ENCODE data around the gene HRAS. TPM values are rescaled to one million over a fixed set of nuclear protein-coding genes. Genes with fewer than 3 reads are reported as not detected.
A peak's percentile ranks its signal among the peaks of the same experiment; 100 is the strongest.
"Not testable (repeated sequence)": the region's sequence is repeated elsewhere in the genome, so short reads cannot be mapped to it uniquely, and the experiment has no call there.

The HRAS gene
- total and polyA plus RNA-seq, 5 experiments from 2014 or later, result 8.6 to 40.7 (median 26.7) TPM

DNA sequence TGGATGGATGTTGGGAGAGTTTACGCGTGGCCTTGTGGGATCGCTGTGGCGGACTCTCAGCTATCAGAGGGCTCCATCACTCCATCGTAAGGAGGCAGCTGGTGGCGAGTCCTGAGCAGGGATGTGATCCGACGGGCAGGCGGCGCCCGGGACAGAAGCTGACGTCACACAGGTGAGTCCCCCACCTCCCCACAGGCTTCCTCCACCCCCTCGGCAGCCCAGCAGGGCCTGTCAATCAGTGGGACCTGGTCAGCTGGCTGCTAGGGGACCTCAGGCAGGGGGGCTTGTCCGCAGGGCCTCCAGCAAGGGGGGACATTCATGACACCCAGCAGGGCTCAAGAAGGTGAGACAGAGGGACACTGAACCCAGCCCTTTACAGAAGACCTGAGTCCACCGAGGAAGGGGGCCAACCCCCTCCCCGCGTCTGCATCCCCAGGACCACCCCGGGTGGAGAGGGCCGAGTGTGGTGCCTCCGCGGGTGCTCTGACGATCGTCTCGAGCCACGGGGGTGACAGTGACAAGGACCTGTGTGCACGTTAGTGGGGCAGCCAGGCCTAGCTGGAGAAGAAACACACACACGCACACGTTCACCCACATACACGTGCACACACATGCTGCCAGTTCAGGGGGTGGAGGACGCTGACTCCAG lies 7.1 kb downstream of the HRAS start:
- POLR2A ChIA-PET, result interaction anchor here (0.5 to 1.1 kb wide), 4 partner anchors 12 to 238 kb away, joined by 3 to 4 read pairs (median 3); partner anchors contain the start of gene IRF7
- peaks cover 0 to 13% (median 0%) of the 10 kb centered on the region in 3 donors for H3K36me3 Mint-ChIP-seq
- peaks cover 0 to 2% (median 0%) of the 10 kb centered on the region in 4 donors for H3K4me1 Mint-ChIP-seq
- H3K9me3 Mint-ChIP-seq, result no peaks in the 10 kb centered on the region
- DNase-seq (no peak), ATAC-seq (no peak)
- no peak overlapping the region for H3K27ac Mint-ChIP-seq
- no peak overlapping the region for H3K4me3 Mint-ChIP-seq
- H3K27me3 Mint-ChIP-seq, result peaks cover 0 to 2% (median 0%) of the 10 kb centered on the region in 5 donors

DNA sequence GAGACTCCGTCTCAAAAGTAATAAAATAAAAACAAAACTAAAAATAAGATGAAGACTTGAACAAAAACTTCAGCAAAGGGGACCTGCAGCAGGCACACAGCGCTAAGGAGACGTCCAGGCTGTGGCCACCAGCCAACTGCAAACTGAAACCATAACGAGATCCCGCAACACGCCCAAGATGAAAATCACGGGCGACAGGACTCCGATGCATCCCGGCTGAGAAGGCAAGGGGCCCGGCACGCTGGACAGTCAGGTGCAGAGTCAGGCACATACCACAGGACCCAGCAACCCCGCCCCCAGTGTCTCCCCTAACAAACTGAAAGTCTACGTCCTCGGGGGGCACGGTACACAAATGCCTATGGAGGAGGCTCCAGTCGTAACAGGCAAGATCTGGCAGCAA lies 9.2 kb downstream of the HRAS start:
- ATAC-seq (no peak), DNase-seq (no peak)
- no peak overlapping the region for H3K27ac Mint-ChIP-seq
- H3K27me3 Mint-ChIP-seq, result peaks cover 0 to 2% (median 0%) of the 10 kb centered on the region in 5 donors
- H3K36me3 Mint-ChIP-seq, result peaks cover 0 to 3% (median 0%) of the 10 kb centered on the region in 3 donors
- peaks cover 0 to 2% (median 0%) of the 10 kb centered on the region in 4 donors for H3K4me1 Mint-ChIP-seq
- no peak overlapping the region for H3K4me3 Mint-ChIP-seq
- POLR2A ChIA-PET, result interaction anchor here (0.7 kb wide), 1 partner anchor 9 kb away, joined by 3 read pairs; the partner anchor contains the start of gene HRAS
- H3K9me3 Mint-ChIP-seq, result no peaks in the 10 kb centered on the region

- Mint-ChIP-seq H3K9me3 (peaks cover 0 to 7% (median 0%) of the 10 kb centered on the region in 9 donors), H3K36me3 (peaks cover 0 to 5% (median 0%) of the 10 kb centered on the region in 3 donors), H3K4me1 (peaks cover 4 to 12% (median 6%) of the 10 kb centered on the region in 4 donors), H3K4me3 (no peak overlapping the region), H3K27me3 (peaks cover 0 to 2% (median 0%) of the 10 kb centered on the region in 5 donors), H3K27ac (no peak overlapping the region)
- POLR2A ChIA-PET, result no interaction called here
- no peak for ATAC-seq
- no peak for DNase-seq
Observed at GRCh38 chr11:521177-521688, 14.1 kb downstream of the HRAS start.

GRCh38 chr11:520428-521176 lies 14.8 kb downstream of the HRAS start:
- POLR2A ChIA-PET, result no interaction called here
- no peak overlapping the region for H3K27ac Mint-ChIP-seq
- peaks cover 0 to 5% (median 0%) of the 10 kb centered on the region in 3 donors for H3K36me3 Mint-ChIP-seq
- H3K9me3 Mint-ChIP-seq, result peaks cover 0 to 7% (median 0%) of the 10 kb centered on the region in 9 donors
- no peak overlapping the region for H3K4me3 Mint-ChIP-seq
- peaks cover 4 to 12% (median 6%) of the 10 kb centered on the region in 4 donors for H3K4me1 Mint-ChIP-seq
- no peak for ATAC-seq
- peaks cover 0 to 1% (median 0%) of the 10 kb centered on the region in 5 donors for H3K27me3 Mint-ChIP-seq
- DNase-seq, result peak in 1 of 10 donors; percentile 37

GRCh38 chr11:518463-519202 lies 16.7 kb downstream of the HRAS start:
- Mint-ChIP-seq H3K27ac (peak overlapping the region in 7 of 10 donors; percentile 67 to 90 (median 83)), H3K4me3 (peak overlapping the region; percentile 75 to 93 (median 86)), H3K27me3 (no peaks in the 10 kb centered on the region), H3K9me3 (peaks cover 0 to 7% (median 0%) of the 10 kb centered on the region in 9 donors), H3K36me3 (peaks cover 0 to 5% (median 5%) of the 10 kb centered on the region in 3 donors), H3K4me1 (peaks cover 2 to 12% (median 6%) of the 10 kb centered on the region in 4 donors)
- POLR2A ChIA-PET, result interaction anchor here (0.6 to 1.8 kb wide), 9 partner anchors 9 to 229 kb away, joined by 3 to 9 read pairs (median 3); partner anchors contain the start of gene RNH1
- ATAC-seq, result peak; percentile 89 to 92
- DNase-seq, result peak; percentile 80 to 96 (median 88)

DNA sequence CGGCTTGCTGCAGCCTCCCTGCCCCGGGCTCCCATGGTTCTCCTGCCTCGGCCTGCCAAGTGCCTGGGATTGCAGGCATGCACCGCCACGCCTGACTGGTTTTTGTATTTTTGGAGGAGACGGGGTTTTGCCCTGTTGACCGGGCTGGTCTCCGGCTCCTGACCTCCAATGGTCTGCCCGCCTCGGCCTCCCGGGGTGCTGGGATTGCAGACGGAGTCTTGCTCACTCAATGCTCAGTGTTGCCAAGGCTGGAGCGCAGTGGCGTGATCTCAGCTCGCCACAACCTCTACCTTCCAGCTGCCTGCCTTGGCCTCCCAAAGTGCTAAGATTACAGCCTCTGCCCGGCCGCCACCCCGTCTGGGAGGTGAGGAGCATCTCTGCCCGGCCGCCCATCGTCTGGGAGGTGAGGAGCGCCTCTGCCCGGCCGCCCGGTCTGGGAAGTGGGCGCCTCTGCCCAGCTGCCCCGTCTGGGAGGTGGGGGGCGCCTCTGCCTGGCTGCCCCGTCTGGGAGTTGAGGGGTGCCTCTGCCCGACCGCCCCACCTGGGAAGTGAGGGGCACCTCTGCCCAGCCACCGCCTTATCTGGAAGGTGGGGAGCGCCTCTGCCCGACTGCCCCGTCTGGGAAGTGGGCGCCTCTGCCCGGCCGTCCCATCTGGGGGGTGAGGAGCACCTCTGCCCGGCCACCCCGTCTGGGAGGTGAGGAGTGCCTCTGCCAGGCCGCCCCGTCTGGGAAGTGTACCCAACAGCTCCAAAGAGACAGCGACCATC lies 18.3 kb downstream of the HRAS start:
- H3K4me3 Mint-ChIP-seq, ATAC-seq, H3K9me3 Mint-ChIP-seq, H3K27me3 Mint-ChIP-seq, DNase-seq, POLR2A ChIA-PET: not testable (repeated sequence)
- Mint-ChIP-seq H3K27ac (peak overlapping the region in 1 of 10 donors; percentile 56), H3K36me3 (peaks cover 0 to 10% (median 5%) of the 10 kb centered on the region in 3 donors), H3K4me1 (peaks cover 2 to 12% (median 7%) of the 10 kb centered on the region in 4 donors)

- POLR2A ChIA-PET, result interaction anchor here (0.6 kb wide), 1 partner anchor 237 kb away, joined by 4 read pairs; no protein-coding TSS in a partner anchor
- H3K4me3 Mint-ChIP-seq, result no peak overlapping the region
- H3K27ac Mint-ChIP-seq, result peak overlapping the region in 3 of 10 donors; percentile 31 to 54 (median 42)
- H3K27me3 Mint-ChIP-seq, result no peaks in the 10 kb centered on the region
- no peak for DNase-seq
- H3K9me3 Mint-ChIP-seq, result peaks cover 0 to 7% (median 0%) of the 10 kb centered on the region in 9 donors
- H3K4me1 Mint-ChIP-seq, result peaks cover 2 to 12% (median 7%) of the 10 kb centered on the region in 4 donors
- no peak for ATAC-seq
- H3K36me3 Mint-ChIP-seq, result peaks cover 0 to 14% (median 5%) of the 10 kb centered on the region in 3 donors
Observed at GRCh38 chr11:516400-516799, 19.0 kb downstream of the HRAS start.

GRCh38 chr11:515131-515530 lies 20.2 kb downstream of the HRAS start:
- Mint-ChIP-seq H3K4me1 (peaks cover 2 to 9% (median 5%) of the 10 kb centered on the region in 4 donors), H3K27ac (peak overlapping the region in 4 of 10 donors; percentile 10 to 33 (median 28)), H3K27me3 (no peaks in the 10 kb centered on the region), H3K4me3 (no peak overlapping the region), H3K9me3 (peaks cover 0 to 7% (median 0%) of the 10 kb centered on the region in 9 donors), H3K36me3 (peaks cover 0 to 20% (median 5%) of the 10 kb centered on the region in 3 donors)
- ATAC-seq, result no peak
- DNase-seq, result no peak
- POLR2A ChIA-PET, result interaction anchor here (1.6 kb wide), 1 partner anchor 21 kb away, joined by 4 read pairs; the partner anchor contains the start of gene HRAS

DNA sequence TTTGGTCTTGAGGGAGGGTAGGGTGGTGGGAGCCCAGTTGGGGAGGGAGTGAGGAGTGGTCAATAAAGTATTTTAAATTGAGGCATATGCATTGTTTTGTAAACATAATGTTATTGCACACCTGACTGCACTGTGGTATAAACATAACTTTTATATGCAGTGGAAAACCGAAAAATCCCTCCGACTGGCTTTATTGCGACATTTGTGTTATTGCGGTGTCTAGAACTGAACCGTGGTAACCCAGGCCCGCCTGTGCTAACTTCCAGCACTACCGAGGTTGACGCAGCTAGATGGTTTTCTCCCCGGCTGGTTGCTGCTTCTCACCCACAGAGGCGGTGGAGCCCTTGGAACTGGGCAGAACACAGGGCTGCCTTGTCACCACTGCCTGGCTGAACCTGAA lies 20.8 kb downstream of the HRAS start:
- DNase-seq, result no peak
- Mint-ChIP-seq H3K36me3 (peaks cover 0 to 25% (median 5%) of the 10 kb centered on the region in 3 donors), H3K27ac (peak overlapping the region in 3 of 10 donors; percentile 24 to 54 (median 31)), H3K4me1 (peaks cover 2 to 9% (median 5%) of the 10 kb centered on the region in 4 donors), H3K9me3 (peaks cover 0 to 7% (median 0%) of the 10 kb centered on the region in 9 donors), H3K4me3 (no peak overlapping the region), H3K27me3 (no peaks in the 10 kb centered on the region)
- ATAC-seq, result no peak
- POLR2A ChIA-PET, result interaction anchor here (1.6 kb wide), 1 partner anchor 21 kb away, joined by 4 read pairs; the partner anchor contains the start of gene HRAS

GRCh38 chr11:512761-513595 lies 22.4 kb downstream of the HRAS start:
- DNase-seq (no peak), ATAC-seq (no peak)
- peak overlapping the region in 1 of 10 donors; percentile 29 for H3K4me3 Mint-ChIP-seq
- peaks cover 0 to 7% (median 0%) of the 10 kb centered on the region in 9 donors for H3K9me3 Mint-ChIP-seq
- H3K36me3 Mint-ChIP-seq, result peaks cover 0 to 28% (median 5%) of the 10 kb centered on the region in 3 donors
- H3K27me3 Mint-ChIP-seq, result no peaks in the 10 kb centered on the region
- H3K4me1 Mint-ChIP-seq, result peaks cover 0 to 11% (median 4%) of the 10 kb centered on the region in 4 donors
- H3K27ac Mint-ChIP-seq, result peak overlapping the region in 2 of 10 donors; percentile 21 to 67
- POLR2A ChIA-PET, result interaction anchor here (0.6 kb wide), 1 partner anchor 178 kb away, joined by 3 read pairs; no protein-coding TSS in a partner anchor

Measured in naive thymus-derived CD8-positive, alpha-beta T cell (primary cell).